Neural progenitor cell (in vitro differentiated cells): ENCODE results near the gene DEPP1. TPM values are rescaled to one million over a fixed set of nuclear protein-coding genes. Genes with fewer than 3 reads are reported as not detected.

Source experiments
- DNase-seq: peaks from one replicate; pipeline ENCODE4 v3.0.0-alpha.2; 2016; ENCODE audit warnings: low spot score
- H2AFZ ChIP-seq: fragments of 200-600 bp; sonication (generic); replicated peaks from 2 replicates; pipeline ENCODE4 v1.6.1; 2016; ENCODE audit warnings: antibody characterized with exemption
- H3F3A ChIP-seq: fragments of 200-600 bp; sonication (generic); 2 replicates; pipeline ENCODE4 v1.6.1; 2016; ENCODE audit warnings: antibody characterized with exemption, low read depth
- H3K27ac ChIP-seq: fragments of 200-600 bp; sonication (generic); 2 replicates; pipeline ENCODE4 v1.5.1; 2016; ENCODE audit warnings: mild to moderate bottlenecking
- H3K27me3 ChIP-seq: fragments of 200-600 bp; sonication (generic); 2 replicates; pipeline ENCODE4 v1.6.1; 2016; ENCODE audit warnings: mild to moderate bottlenecking, moderate library complexity
- H3K36me3 ChIP-seq: fragments of 200-600 bp; sonication (generic); 2 replicates; pipeline ENCODE4 v1.5.1; 2016
- H3K4me1 ChIP-seq: fragments of 200-600 bp; sonication (generic); 2 replicates; pipeline ENCODE4 v1.6.1; 2016; ENCODE audit warnings: mixed run types
- H3K4me2 ChIP-seq: fragments of 200-600 bp; sonication (generic); 2 replicates; pipeline ENCODE4 v1.6.1; 2016
- H3K4me3 ChIP-seq: fragments of 200-600 bp; sonication (generic); 2 replicates; pipeline ENCODE4 v1.5.1; 2016
- H3K79me2 ChIP-seq: fragments of 200-600 bp; sonication (generic); 2 replicates; pipeline ENCODE4 v1.6.1; 2016; ENCODE audit warnings: low read depth
- H3K9ac ChIP-seq: fragments of 200-600 bp; sonication (generic); 2 replicates; pipeline ENCODE4 v1.6.1; 2016
- H3K9me3 ChIP-seq: fragments of 200-600 bp; sonication (generic); 2 replicates; pipeline ENCODE4 v1.5.1; 2016; ENCODE audit warnings: low read depth
- H4K20me1 ChIP-seq: fragments of 200-600 bp; sonication (generic); 2 replicates; pipeline ENCODE4 v1.6.1; 2016; ENCODE audit warnings: low read depth
- H3K27ac Mint-ChIP-seq: 3 replicates; pipeline ENCODE4 v1.8.0; 2021; ENCODE audit warnings: mixed read lengths
- H3K27me3 Mint-ChIP-seq: 2 replicates; pipeline ENCODE4 v1.8.0; 2022; ENCODE audit warnings: low read depth, mild to moderate bottlenecking, inconsistent platforms, moderate library complexity, mixed read lengths; ENCODE audit not compliant: insufficient read depth
- H3K36me3 Mint-ChIP-seq: 3 replicates; pipeline ENCODE4 v1.8.0; 2021; ENCODE audit warnings: mixed read lengths
- H3K4me1 Mint-ChIP-seq: 3 replicates; pipeline ENCODE4 v1.8.0; 2021; ENCODE audit warnings: mixed read lengths
- H3K4me3 Mint-ChIP-seq: 3 replicates; pipeline ENCODE4 v1.8.0; 2021; ENCODE audit warnings: mild to moderate bottlenecking, moderate library complexity, mixed read lengths
- H3K9me3 Mint-ChIP-seq: 3 replicates; pipeline ENCODE4 v1.8.0; 2020; ENCODE audit warnings: mixed read lengths
- CTCF ChIP-seq: fragments of 200-600 bp; sonication (generic); IDR thresholded peaks from 2 replicates; pipeline ENCODE4 v1.5.1; 2017; ENCODE audit warnings: antibody characterized with exemption, mild to moderate bottlenecking
- EZH2 ChIP-seq: fragments of 200-600 bp; sonication (generic); IDR thresholded peaks from 2 replicates; pipeline ENCODE4 v1.6.1; 2017; ENCODE audit warnings: antibody characterized with exemption, mild to moderate bottlenecking, moderate library complexity
- EZH2phosphoT487 ChIP-seq: fragments of 200-600 bp; sonication (generic); IDR thresholded peaks from 2 replicates; pipeline ENCODE4 v1.6.1; 2017; ENCODE audit warnings: antibody characterized with exemption
- total RNA-seq: library from RNA; depleted of rRNA; stranded (reverse); fragments of >200 nt; gene quantifications from 2 replicates; pipeline ENCODE4 v1.2.3, GENCODE V29; 2015; ENCODE audit warnings: low replicate concordance

Gene DEPP1
- total RNA-seq, 1 donor from 2014 or later = not detected

- no peaks in the 10 kb centered on the region for H3K9me3 ChIP-seq
- Mint-ChIP-seq H3K4me3 (no peak overlapping the region), H3K9me3 (no peaks in the 10 kb centered on the region), H3K27me3 (peaks cover 6% of the 10 kb centered on the region), H3K4me1 (peaks cover 42% of the 10 kb centered on the region), H3K36me3 (peaks cover 11% of the 10 kb centered on the region), H3K27ac (no peak overlapping the region)
- H3K79me2 ChIP-seq = no peaks in the 10 kb centered on the region
- H3K9ac ChIP-seq = no peak overlapping the region
- H2AFZ ChIP-seq = no peak overlapping the region
- H4K20me1 ChIP-seq = no peaks in the 10 kb centered on the region
- peaks cover 18% of the 10 kb centered on the region for H3F3A ChIP-seq
- DNase-seq = no peak
- H3K4me2 ChIP-seq = no peak overlapping the region
- TF ChIP-seq CTCF (no peak), EZH2phosphoT487 (no peak), EZH2 (no peak)
- peaks cover 27% of the 10 kb centered on the region for H3K4me1 ChIP-seq
- no peak overlapping the region for H3K4me3 ChIP-seq
- no peaks in the 10 kb centered on the region for H3K27me3 ChIP-seq
- H3K27ac ChIP-seq = no peak overlapping the region
- H3K36me3 ChIP-seq = no peaks in the 10 kb centered on the region
These were observed 10.5 kb downstream of the DEPP1 start for GRCh38 chr10:44968091-44968490.

GRCh38 chr10:44967616-44968015 is 11.0 kb downstream of the DEPP1 start:
- Histone ChIP-seq H3K4me2 (no peak overlapping the region), H3K36me3 (no peaks in the 10 kb centered on the region), H3K9me3 (no peaks in the 10 kb centered on the region), H3F3A (peaks cover 18% of the 10 kb centered on the region), H4K20me1 (no peaks in the 10 kb centered on the region), H3K27me3 (no peaks in the 10 kb centered on the region), H3K79me2 (no peaks in the 10 kb centered on the region), H3K9ac (no peak overlapping the region), H3K4me3 (no peak overlapping the region), H3K4me1 (peaks cover 32% of the 10 kb centered on the region), H3K27ac (no peak overlapping the region), H2AFZ (no peak overlapping the region)
- Mint-ChIP-seq H3K36me3 (peaks cover 10% of the 10 kb centered on the region), H3K4me3 (no peak overlapping the region), H3K9me3 (no peaks in the 10 kb centered on the region), H3K27ac (peak overlapping the region; percentile 50), H3K27me3 (peaks cover 5% of the 10 kb centered on the region), H3K4me1 (peaks cover 46% of the 10 kb centered on the region)
- no peak for DNase-seq
- TF ChIP-seq EZH2 (no peak), CTCF (no peak), EZH2phosphoT487 (no peak)

DNA sequence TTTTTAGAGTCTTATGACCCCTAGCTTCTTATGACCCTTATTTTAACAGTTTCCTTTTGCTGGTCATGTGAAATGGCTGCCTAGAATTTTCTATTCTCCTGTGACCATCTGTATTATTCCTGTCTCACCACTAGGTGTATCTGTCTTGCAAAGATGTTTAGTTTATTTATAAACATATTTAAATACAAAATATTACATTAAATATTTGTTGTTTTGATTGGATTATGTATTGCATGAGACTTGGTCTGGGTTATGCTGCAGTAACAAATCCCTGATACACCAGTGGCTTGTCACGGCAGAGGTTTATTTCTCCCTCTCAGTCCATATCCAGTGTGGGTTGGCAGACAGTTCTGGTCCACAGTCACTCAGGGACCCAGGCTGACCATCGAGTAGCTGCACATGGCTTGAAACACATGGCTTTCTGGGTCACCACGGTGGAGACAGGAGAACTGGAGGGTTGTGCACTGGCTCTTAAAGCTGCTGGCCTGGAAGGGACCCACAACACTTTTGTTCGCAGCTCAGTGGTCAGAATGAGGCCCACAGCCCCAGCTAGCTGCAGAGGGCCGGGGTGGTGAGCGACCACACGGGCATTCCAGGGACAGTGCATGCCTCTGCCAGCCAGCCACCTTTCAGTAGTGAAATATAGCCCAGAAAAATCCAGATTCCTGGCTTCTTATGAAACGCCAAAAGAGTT is 11.6 kb downstream of the DEPP1 start:
- no peaks in the 10 kb centered on the region for H3K27me3 ChIP-seq
- no peak overlapping the region for H3K4me3 ChIP-seq
- no peak overlapping the region for H3K4me2 ChIP-seq
- Mint-ChIP-seq H3K4me1 (peaks cover 53% of the 10 kb centered on the region), H3K36me3 (peaks cover 7% of the 10 kb centered on the region), H3K27me3 (peaks cover 2% of the 10 kb centered on the region), H3K27ac (no peak overlapping the region), H3K9me3 (no peaks in the 10 kb centered on the region), H3K4me3 (no peak overlapping the region)
- H3K79me2 ChIP-seq = no peaks in the 10 kb centered on the region
- DNase-seq = no peak
- H3K36me3 ChIP-seq = no peaks in the 10 kb centered on the region
- TF ChIP-seq EZH2phosphoT487 (no peak), EZH2 (no peak), CTCF (peak; percentile 34)
- no peak overlapping the region for H3K27ac ChIP-seq
- H3K9ac ChIP-seq = no peak overlapping the region
- peaks cover 18% of the 10 kb centered on the region for H3F3A ChIP-seq
- H3K4me1 ChIP-seq = peaks cover 35% of the 10 kb centered on the region
- no peaks in the 10 kb centered on the region for H4K20me1 ChIP-seq
- no peak overlapping the region for H2AFZ ChIP-seq
- no peaks in the 10 kb centered on the region for H3K9me3 ChIP-seq
